Common myeloid progenitor, CD34-positive (primary cell): ENCODE results near the gene CFLAR.
"Not testable (repeated sequence)": the region's sequence is repeated elsewhere in the genome, so short reads cannot be mapped to it uniquely, and the experiment has no call there.

ENCODE experiments used
- CTCF ChIA-PET: fragments of 350-600 bp; sonication (Branson Sonifier 250); formaldehyde crosslinking; loops from one replicate; lab custom pipeline; 2021; ENCODE audit warnings: antibody characterized with exemption; lab: Charles Lee
- POLR2A ChIA-PET: fragments of 350-600 bp; sonication (Branson Sonifier 250); formaldehyde crosslinking; loops from one replicate; lab custom pipeline; 2021; ENCODE audit warnings: antibody characterized with exemption; lab: Charles Lee
- DNase-seq, 3 donors: peaks; one replicate each; pipeline versions ENCODE4 v3.0.0 to v3.0.0-alpha.2; 2013
- H3K27ac ChIP-seq, 2 experiments: 1 replicate in 1 of 2; 2 replicates in 1 of 2; pipeline ENCODE4 v1.7.0; 2013; ENCODE audit warnings: inconsistent platforms in 2 of 2, low read length in 2 of 2, mild to moderate bottlenecking in 2 of 2, low read depth in 1 of 2, moderate library complexity in 1 of 2; ENCODE audit not compliant: severe bottlenecking in 2 of 2, insufficient read depth in 1 of 2, poor library complexity in 1 of 2
- H3K27me3 ChIP-seq, 5 experiments: replicated peaks in 2 of 5; 1 replicate in 3 of 5; 2 replicates in 2 of 5; pipeline versions ENCODE4 v1.6.1 to v1.7.0; 2013; ENCODE audit warnings: low read length in 4 of 5, mild to moderate bottlenecking in 2 of 5, moderate library complexity in 2 of 5, inconsistent platforms in 1 of 5; ENCODE audit not compliant: insufficient read depth in 5 of 5, control insufficient read depth in 4 of 5
- H3K36me3 ChIP-seq, 4 experiments: 1 replicate in 2 of 4; 2 replicates in 2 of 4; pipeline versions ENCODE4 v1.6.1 to v1.7.0; 2013; ENCODE audit warnings: low read length in 3 of 4, control low read depth in 1 of 4, mild to moderate bottlenecking in 1 of 4; ENCODE audit not compliant: control insufficient read depth in 4 of 4, insufficient read depth in 4 of 4
- H3K4me1 ChIP-seq, 4 experiments: 1 replicate in 3 of 4; 2 replicates in 1 of 4; pipeline versions ENCODE4 v1.6.1 to v1.7.1; 2013; ENCODE audit warnings: low read length in 3 of 4, mild to moderate bottlenecking in 3 of 4, control low read depth in 1 of 4, inconsistent platforms in 1 of 4, moderate library complexity in 1 of 4; ENCODE audit not compliant: control insufficient read depth in 4 of 4, insufficient read depth in 4 of 4; ENCODE audit errors: control extremely low read depth in 1 of 4
- H3K4me3 ChIP-seq, 7 experiments: 1 replicate in 4 of 7; 2 replicates in 3 of 7; pipeline versions ENCODE4 v1.5.1 to v1.7.0; 2013; ENCODE audit warnings: mild to moderate bottlenecking in 7 of 7, low read length in 6 of 7, moderate library complexity in 6 of 7, inconsistent platforms in 2 of 7, low read depth in 2 of 7, control low read depth in 1 of 7; ENCODE audit not compliant: insufficient read depth in 4 of 7, control insufficient read depth in 1 of 7; ENCODE audit errors: extremely low read depth in 1 of 7
- H3K9me3 ChIP-seq, 5 experiments: 1 replicate in 4 of 5; 2 replicates in 1 of 5; pipeline versions ENCODE4 v1.6.1 to v1.7.1; 2013; ENCODE audit warnings: low read length in 4 of 5, mild to moderate bottlenecking in 2 of 5, inconsistent platforms in 1 of 5, low read depth in 1 of 5, moderate library complexity in 1 of 5; ENCODE audit not compliant: control insufficient read depth in 4 of 5, insufficient read depth in 2 of 5; ENCODE audit errors: control extremely low read depth in 1 of 5
- WGBS: methylation state at CpG from one replicate; pipeline ENCODE4 v1.1.5; 2013; ENCODE audit not compliant: insufficient coverage; 5-methylcytosine and 5-hydroxymethylcytosine counted together

CFLAR gene

GRCh38 chr2:201117735-201118094 lies 1.8 kb downstream of the CFLAR start:
- H3K36me3 ChIP-seq = peaks cover 0 to 17% (median 2%) of the 10 kb centered on the region in 4 experiments
- CTCF ChIA-PET = interaction anchor here (0.6 to 8.1 kb wide), 27 partner anchors 8 to 626 kb away, joined by 3 to 107 read pairs (median 4); partner anchors contain the start of genes CASP8 and ORC2
- H3K27me3 ChIP-seq, DNase-seq, H3K9me3 ChIP-seq: not testable (repeated sequence)
- WGBS = 33% methylated on average over 11 of the region's 13 CpGs
- H3K4me1 ChIP-seq = peaks cover 27 to 63% (median 57%) of the 10 kb centered on the region in 4 experiments
- POLR2A ChIA-PET = interaction anchor here (0.7 to 3.6 kb wide), 5 partner anchors 36 to 228 kb away, joined by 3 to 27 read pairs (median 3); no protein-coding TSS in a partner anchor
- H3K27ac ChIP-seq = peak overlapping the region; percentile 93 to 97
- peak overlapping the region in 6 of 7 experiments; percentile 91 to 100 (median 97) for H3K4me3 ChIP-seq

GRCh38 chr2:201118121-201118960 lies 2.4 kb downstream of the CFLAR start:
- H3K27ac ChIP-seq = peak overlapping the region; percentile 93 to 97
- 0% methylated on average over 47 of the region's 48 CpGs for WGBS
- peaks cover 33 to 69% (median 62%) of the 10 kb centered on the region in 4 experiments for H3K4me1 ChIP-seq
- POLR2A ChIA-PET = interaction anchor here (0.7 to 3.6 kb wide), 4 partner anchors 40 to 228 kb away, joined by 3 to 27 read pairs (median 4); no protein-coding TSS in a partner anchor
- CTCF ChIA-PET = interaction anchor here (0.6 to 8.1 kb wide), 29 partner anchors 8 to 625 kb away, joined by 3 to 107 read pairs (median 4); partner anchors contain the start of genes CASP8 and ORC2
- peak overlapping the region; percentile 88 to 100 (median 95) for H3K4me3 ChIP-seq
- DNase-seq = peak; percentile 94 to 95 (median 94)
- peaks cover 0 to 22% (median 3%) of the 10 kb centered on the region in 4 experiments for H3K36me3 ChIP-seq
- no peaks in the 10 kb centered on the region for H3K27me3 ChIP-seq
- H3K9me3 ChIP-seq = no peaks in the 10 kb centered on the region

- Histone ChIP-seq H3K27ac (peak overlapping the region; percentile 93 to 97), H3K27me3 (no peaks in the 10 kb centered on the region), H3K4me1 (peaks cover 40 to 77% (median 69%) of the 10 kb centered on the region in 4 experiments), H3K9me3 (no peaks in the 10 kb centered on the region), H3K36me3 (peaks cover 0 to 30% (median 7%) of the 10 kb centered on the region in 4 experiments), H3K4me3 (peak overlapping the region; percentile 88 to 100 (median 95))
- peak in 2 of 3 donors; percentile 70 to 79 for DNase-seq
- CTCF ChIA-PET = interaction anchor here (1.0 to 8.1 kb wide), 12 partner anchors 12 to 114 kb away, joined by 3 to 107 read pairs (median 8); no protein-coding TSS in a partner anchor
- WGBS = 0% methylated on average over 8 of the region's 12 CpGs
- POLR2A ChIA-PET = interaction anchor here (3.6 kb wide), 1 partner anchor 39 kb away, joined by 27 read pairs; no protein-coding TSS in a partner anchor
These were observed 3.2 kb downstream of the CFLAR start for GRCh38 chr2:201118961-201119854.

GRCh38 chr2:201122276-201122675 lies 6.3 kb downstream of the CFLAR start:
- POLR2A ChIA-PET = no interaction called here
- Histone ChIP-seq H3K27ac (peak overlapping the region in 1 of 2 experiments; percentile 97), H3K27me3 (no peaks in the 10 kb centered on the region), H3K9me3 (no peaks in the 10 kb centered on the region), H3K4me1 (peaks cover 62 to 83% (median 80%) of the 10 kb centered on the region in 4 experiments), H3K36me3 (peaks cover 0 to 30% (median 7%) of the 10 kb centered on the region in 4 experiments), H3K4me3 (peak overlapping the region in 6 of 7 experiments; percentile 23 to 100 (median 95))
- no peak for DNase-seq
- WGBS = no CpG with 5 or more reads among the region's 1 CpG
- CTCF ChIA-PET = interaction anchor here (1.1 to 1.7 kb wide), 6 partner anchors 9 to 111 kb away, joined by 3 to 7 read pairs (median 4); no protein-coding TSS in a partner anchor

- H3K4me1 ChIP-seq = peaks cover 73 to 99% (median 92%) of the 10 kb centered on the region in 4 experiments
- peak overlapping the region; percentile 52 to 88 for H3K27ac ChIP-seq
- H3K9me3 ChIP-seq = no peaks in the 10 kb centered on the region
- H3K36me3 ChIP-seq = peaks cover 0 to 30% (median 9%) of the 10 kb centered on the region in 4 experiments
- CTCF ChIA-PET = interaction anchor here (0.9 to 2.5 kb wide), 12 partner anchors 9 to 221 kb away, joined by 3 to 10 read pairs (median 3); partner anchors contain the start of gene CASP10
- peak in 1 of 3 donors; percentile 32 for DNase-seq
- no peaks in the 10 kb centered on the region for H3K27me3 ChIP-seq
- POLR2A ChIA-PET = no interaction called here
- H3K4me3 ChIP-seq = peak overlapping the region in 5 of 7 experiments; percentile 26 to 64 (median 41)
- WGBS = 6% methylated on average over 9 of the region's 9 CpGs
These were observed 10.6 kb downstream of the CFLAR start for GRCh38 chr2:201126308-201127151.
